Heart left ventricle (tissue), 16 donors: ENCODE results near the gene NAPB. TPM values are rescaled to one million over a fixed set of nuclear protein-coding genes. Genes with fewer than 3 reads are reported as not detected.

Source experiments
- ATAC-seq, 4 donors: fragments of 200-7000 bp; cut with Tn5 transposase; one replicate each; pipeline ENCODE4 v1.9.1; 2020 to 2022; ENCODE audit warnings: moderate library complexity in 4 of 4, mild to moderate bottlenecking in 3 of 4, moderate number of reproducible peaks in 1 of 4
- DNase-seq, 5 donors: peaks; one replicate each; pipeline ENCODE4 v3.0.0-alpha.2; 2020
- H3K27ac ChIP-seq, 12 donors: fragments of 200-600 bp; sonication (generic) in 4 of 12; one replicate each; pipeline versions ENCODE4 v1.5.0 to v1.8.0; 2016 to 2022; ENCODE audit warnings: mild to moderate bottlenecking in 2 of 12
- H3K27me3 ChIP-seq, 9 donors: fragments of 200-600 bp; sonication (generic) in 2 of 9; one replicate each; pipeline versions ENCODE4 v1.5.1 to v1.8.0; 2016 to 2022; ENCODE audit warnings: mild to moderate bottlenecking in 3 of 9
- H3K36me3 ChIP-seq, 9 donors: fragments of 200-600 bp; sonication (generic) in 2 of 9; one replicate each; pipeline versions ENCODE4 v1.5.0 to v1.8.0; 2018 to 2022; ENCODE audit warnings: mild to moderate bottlenecking in 2 of 9
- H3K4me1 ChIP-seq, 12 donors: fragments of 200-600 bp; sonication (generic) in 4 of 12; one replicate each; pipeline versions ENCODE4 v1.5.0 to v1.8.0; 2016 to 2022; ENCODE audit warnings: mild to moderate bottlenecking in 3 of 12
- H3K4me3 ChIP-seq, 12 donors: fragments of 200-600 bp; sonication (generic) in 4 of 12; one replicate each; pipeline versions ENCODE4 v1.5.0 to v1.8.0; 2017 to 2022; ENCODE audit warnings: mild to moderate bottlenecking in 9 of 12, moderate library complexity in 4 of 12
- H3K9me3 ChIP-seq, 12 donors: fragments of 200-600 bp; sonication (generic) in 4 of 12; one replicate each; pipeline versions ENCODE4 v1.5.0 to v1.8.0; 2016 to 2022; ENCODE audit warnings: mild to moderate bottlenecking in 1 of 12
- POLR2A ChIP-seq, 2 donors: fragments of 450-650 bp; IDR thresholded peaks; one replicate each; pipeline ENCODE4 v1.6.1; 2017; ENCODE audit warnings: antibody characterized with exemption in 2 of 2, mild to moderate bottlenecking in 2 of 2, moderate library complexity in 2 of 2
- WGBS, 4 donors: extraction: QIAGEN DNeasy Blood & Tissue Kit in 2 of 4; methylation state at CpG; one replicate each; pipeline versions ENCODE4 v1.1.5 to v1.1.7; 2013 to 2018; 5-methylcytosine and 5-hydroxymethylcytosine counted together
- intact Hi-C, 10 donors: fragments of 100-400 bp; cut with DNase I; formaldehyde crosslinking; loops; one replicate each; pipeline versions ENCODE4 v1.11.1 to v1.14.2; 2022
- polyA plus RNA-seq, 2 donors: library from polyadenylated mRNA; stranded (reverse); fragments of 200-250 nt; gene quantifications; one replicate each; pipeline ENCODE4 v1.2.3, GENCODE V29; 2013
- total RNA-seq, 9 donors: library from RNA; depleted of rRNA in 2 of 9; stranded (reverse); fragments of >200 nt in 2 of 9; fragmentation: NEBNext Ultra II Directional in 3 of 9; extraction: Animal tissue kit (Norgen Biotek cat#: 25700) in 3 of 9; gene quantifications; one replicate each; pipeline versions ENCODE4 v1.1.0 to v1.2.4, GENCODE V29; 2016 to 2023
- TF ChIP-seq, protein P1 (sequence below), 12 donors: fragments of 200-600 bp; sonication (generic) in 4 of 12; IDR thresholded peaks; one replicate each; pipeline versions ENCODE4 v1.5.0 to v1.8.0; 2018 to 2022; ENCODE audit warnings: antibody characterized with exemption in 12 of 12, mild to moderate bottlenecking in 5 of 12
- donor health status: ischemic (EF 13 %, LVEDD 7.1; RV severe dilation, severe dysfunction).
- donor health status: healthy with polysubstance abuse.
- donor health status: DM: no; HTN: yes; CAD: no.
- donor health status: DM: no; HTN: no; CAD: no.
- donor health status: ischemic (EF 25% LVEDD 6.9; RV normal size, moderate dysfunction).
- donor health status: ischemic (EF 25% LVEDD 5.7; RV mildly dilated, moderate dysfunction).
- donor health status: healthy.
- donor health status: DM: yes; HTN: yes; CAD: no.
- donor health status: ischemic (EF 35%, LVEDD 5.7; RV mildly dilated, moderate dysfunction).
- donor health status: nonischemic (EF 11% LVEDD 7.7; RV severe dilation, severe dysfunction).
- donor health status: DM: yes; HTN: yes; CAD: no.
- donor health status: PGD.
- donor health status: ischemic (EF 29% LVEDD 5.4; RV normal size, mild dysfunction).
- donor health status: nonischemic (EF 23%, LVEDD 6.1; RV moderate dilation, normal function).

Gene NAPB
- total and polyA plus RNA-seq, 11 donors, result 2.8 to 8.4 (median 4.7) TPM

DNA sequence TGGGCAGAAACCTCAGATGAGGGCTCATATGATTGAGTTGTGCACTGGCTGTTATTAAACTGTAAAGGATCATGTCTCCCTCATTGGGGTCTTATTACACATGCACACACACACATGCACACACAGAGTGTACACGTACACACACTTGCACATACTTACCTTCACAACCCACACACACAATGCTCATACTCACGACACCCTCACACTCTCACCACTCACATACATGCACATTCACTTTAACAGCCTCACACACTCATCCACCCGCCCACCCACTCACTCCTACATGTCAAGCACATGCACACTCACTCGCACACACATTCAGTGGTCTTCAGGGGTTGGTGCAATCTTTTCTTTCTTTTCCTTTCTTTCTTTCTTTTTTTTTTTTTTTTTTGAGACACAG, 23.6 kb upstream of the NAPB start:
- intact Hi-C loops, result loop anchor here in 6 of 10 donors (5.0 to 10.0 kb wide), 7 partner anchors 100 to 1110 kb away; partner anchors contain the start of gene CST9 (in 6 of the 6)

DNA sequence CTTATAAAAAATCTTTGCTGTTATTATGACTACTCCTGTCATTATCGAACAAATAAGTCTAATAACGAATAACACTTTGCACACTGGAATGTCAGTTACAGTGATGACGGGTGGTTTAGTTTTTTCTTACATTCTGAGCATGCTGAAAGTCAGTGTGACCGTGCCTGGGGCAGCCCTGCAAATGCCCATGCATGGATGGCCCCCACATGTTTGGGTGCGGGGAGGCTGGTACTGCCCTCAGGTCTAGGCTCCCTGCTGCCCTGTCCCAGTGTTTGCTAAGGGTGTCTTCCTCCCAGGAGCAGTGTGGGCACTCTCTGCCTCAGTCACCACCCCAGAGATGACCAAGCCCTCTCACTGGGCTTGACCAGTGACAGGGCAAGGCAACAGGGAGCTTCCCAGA, 21.1 kb upstream of the NAPB start:
- H3K4me3 ChIP-seq, result no peak overlapping the region
- TF ChIP-seq, protein P1, sequence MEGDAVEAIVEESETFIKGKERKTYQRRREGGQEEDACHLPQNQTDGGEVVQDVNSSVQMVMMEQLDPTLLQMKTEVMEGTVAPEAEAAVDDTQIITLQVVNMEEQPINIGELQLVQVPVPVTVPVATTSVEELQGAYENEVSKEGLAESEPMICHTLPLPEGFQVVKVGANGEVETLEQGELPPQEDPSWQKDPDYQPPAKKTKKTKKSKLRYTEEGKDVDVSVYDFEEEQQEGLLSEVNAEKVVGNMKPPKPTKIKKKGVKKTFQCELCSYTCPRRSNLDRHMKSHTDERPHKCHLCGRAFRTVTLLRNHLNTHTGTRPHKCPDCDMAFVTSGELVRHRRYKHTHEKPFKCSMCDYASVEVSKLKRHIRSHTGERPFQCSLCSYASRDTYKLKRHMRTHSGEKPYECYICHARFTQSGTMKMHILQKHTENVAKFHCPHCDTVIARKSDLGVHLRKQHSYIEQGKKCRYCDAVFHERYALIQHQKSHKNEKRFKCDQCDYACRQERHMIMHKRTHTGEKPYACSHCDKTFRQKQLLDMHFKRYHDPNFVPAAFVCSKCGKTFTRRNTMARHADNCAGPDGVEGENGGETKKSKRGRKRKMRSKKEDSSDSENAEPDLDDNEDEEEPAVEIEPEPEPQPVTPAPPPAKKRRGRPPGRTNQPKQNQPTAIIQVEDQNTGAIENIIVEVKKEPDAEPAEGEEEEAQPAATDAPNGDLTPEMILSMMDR (IDR thresholded peaks at IDR 0.05), result no peak
- no peak for TF ChIP-seq POLR2A (IDR thresholded peaks at IDR 0.05)
- H3K27ac ChIP-seq, result no peak overlapping the region
- WGBS, 4 donors, result 82 to 89% (median 84%) methylated on average over 5 of the region's 5 CpGs
- intact Hi-C loops, result loop anchor here (1.0 to 10.0 kb wide), 8 partner anchors 98 to 1108 kb away; partner anchors contain the start of gene CST9 (in 6 of the 10)
- no peak for DNase-seq
- H3K27me3 ChIP-seq, result no peaks in the 10 kb centered on the region
- H3K36me3 ChIP-seq, result no peaks in the 10 kb centered on the region
- ATAC-seq, result no peak
- H3K9me3 ChIP-seq, result no peaks in the 10 kb centered on the region
- no peaks in the 10 kb centered on the region for H3K4me1 ChIP-seq

More for the DNA sequence above, 23.6 kb upstream of the NAPB start:
- no peaks in the 10 kb centered on the region for H3K4me1 ChIP-seq
- no peak overlapping the region for H3K4me3 ChIP-seq
- ATAC-seq (no peak), DNase-seq (no peak)
- H3K27me3 ChIP-seq, result no peaks in the 10 kb centered on the region
- 87 to 91% (median 89%) methylated on average over 4 of the region's 4 CpGs for WGBS, 4 donors
- TF ChIP-seq, protein P1 (IDR thresholded peaks at IDR 0.05), result no peak
- TF ChIP-seq POLR2A (IDR thresholded peaks at IDR 0.05), result no peak
- no peak overlapping the region for H3K27ac ChIP-seq
- H3K36me3 ChIP-seq, result no peaks in the 10 kb centered on the region
- H3K9me3 ChIP-seq, result no peaks in the 10 kb centered on the region

DNA sequence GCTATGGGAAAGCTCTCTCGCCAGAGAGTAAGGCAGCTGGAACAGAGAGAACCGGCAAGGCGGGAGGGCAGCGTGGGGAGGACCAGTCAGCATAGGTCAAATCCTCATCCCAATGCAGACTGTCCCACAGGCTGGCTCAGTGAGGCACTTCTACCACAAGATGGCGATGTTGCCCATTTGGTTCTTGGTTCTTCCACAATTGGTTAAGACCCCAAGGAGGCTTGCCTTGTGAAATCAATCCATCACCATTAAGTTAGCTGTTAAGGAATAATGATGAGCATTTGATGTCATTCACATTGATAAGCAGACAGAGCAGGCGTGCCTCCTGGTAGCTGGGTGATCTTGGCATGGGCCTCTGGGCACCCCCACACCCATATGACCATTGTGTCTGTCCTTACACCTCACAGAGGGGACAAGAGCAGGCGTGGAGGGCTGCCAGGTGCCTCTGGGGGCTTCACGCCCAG, 20.6 kb upstream of the NAPB start:
- peak in 4 of 5 donors; percentile 60 to 69 (median 62) for DNase-seq
- no peak overlapping the region for H3K27ac ChIP-seq
- no peaks in the 10 kb centered on the region for H3K9me3 ChIP-seq
- intact Hi-C loops, result loop anchor here (1.0 to 10.0 kb wide), 8 partner anchors 97 to 1107 kb away; partner anchors contain the start of gene CST9 (in 6 of the 10)
- WGBS, 4 donors, result 17 to 20% (median 18%) methylated on average over 8 of the region's 8 CpGs
- TF ChIP-seq, protein P1 (IDR thresholded peaks at IDR 0.05), result peak; percentile 74 to 94 (median 85)
- no peak for TF ChIP-seq POLR2A (IDR thresholded peaks at IDR 0.05)
- H3K27me3 ChIP-seq, result no peaks in the 10 kb centered on the region
- no peak overlapping the region for H3K4me3 ChIP-seq
- H3K4me1 ChIP-seq, result peaks cover 0 to under 1% (median 0%) of the 10 kb centered on the region in 12 donors
- ATAC-seq, result peak; percentile 43 to 83 (median 80)
- no peaks in the 10 kb centered on the region for H3K36me3 ChIP-seq

DNA sequence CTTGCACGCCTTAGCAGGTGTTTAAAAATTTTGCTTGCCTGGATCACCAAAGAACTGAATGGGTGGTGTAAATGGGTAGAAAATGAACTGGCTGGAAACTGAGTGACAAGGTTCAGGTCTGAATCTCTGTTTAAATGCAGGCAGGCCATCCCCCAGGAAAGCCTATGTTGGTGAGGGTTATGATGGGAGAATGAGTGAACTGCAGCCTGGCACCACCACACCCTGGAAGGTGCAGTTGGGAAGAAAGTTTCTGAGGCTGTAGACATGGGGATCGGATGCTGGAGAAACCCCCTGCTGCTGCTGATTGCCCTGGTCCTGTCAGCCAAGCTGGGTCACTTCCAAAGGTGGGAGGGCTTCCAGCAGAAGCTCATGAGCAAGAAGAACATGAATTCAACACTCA, 18.7 kb upstream of the NAPB start:
- no peaks in the 10 kb centered on the region for H3K9me3 ChIP-seq
- no peaks in the 10 kb centered on the region for H3K27me3 ChIP-seq
- TF ChIP-seq POLR2A (IDR thresholded peaks at IDR 0.05), result no peak
- TF ChIP-seq, protein P1 (IDR thresholded peaks at IDR 0.05), result no peak
- intact Hi-C loops, result loop anchor here in 6 of 10 donors (5.0 to 10.0 kb wide), 6 partner anchors 95 to 1105 kb away; partner anchors contain the start of gene CST9 (in 6 of the 6)
- no peaks in the 10 kb centered on the region for H3K36me3 ChIP-seq
- H3K27ac ChIP-seq, result no peak overlapping the region
- DNase-seq (no peak), ATAC-seq (no peak)
- WGBS, 4 donors, result 81 to 91% (median 87%) methylated on average over 2 of the region's 2 CpGs
- H3K4me3 ChIP-seq, result no peak overlapping the region
- peaks cover 0 to 11% (median 0%) of the 10 kb centered on the region in 12 donors for H3K4me1 ChIP-seq
